GM13976 (cell line): Measurements from ENCODE around the gene ITGA3.

Experiments
- DNase-seq: peaks from one replicate; pipeline ENCODE4 v3.0.0; 2012; ENCODE audit warnings: low spot score
- CTCF ChIP-seq: IDR thresholded peaks from 2 replicates; pipeline ENCODE4 v1.5.1; 2012; ENCODE audit warnings: borderline replicate concordance, mild to moderate bottlenecking; ENCODE audit not compliant: insufficient read depth; ENCODE audit errors: extremely low read depth, missing control alignments, control extremely low read depth
- in situ Hi-C: fragments of 300-500 bp; cut with MboI; formaldehyde crosslinking; loops from one replicate; pipeline ENCODE4 v1.12.0; 2022; ENCODE audit warnings: low sequenced_read_pairs, mixed read lengths, inconsistent platforms; ENCODE audit not compliant: unreplicated experiment

Gene ITGA3

GRCh38 chr17:50026837-50027171 is 29.1 kb upstream of the ITGA3 start:
- TF ChIP-seq CTCF, result peak; percentile 92
- in situ Hi-C loops, result loop anchor here (5.0 kb wide), 1 partner anchor 65 kb away; no protein-coding TSS in a partner anchor

DNA sequence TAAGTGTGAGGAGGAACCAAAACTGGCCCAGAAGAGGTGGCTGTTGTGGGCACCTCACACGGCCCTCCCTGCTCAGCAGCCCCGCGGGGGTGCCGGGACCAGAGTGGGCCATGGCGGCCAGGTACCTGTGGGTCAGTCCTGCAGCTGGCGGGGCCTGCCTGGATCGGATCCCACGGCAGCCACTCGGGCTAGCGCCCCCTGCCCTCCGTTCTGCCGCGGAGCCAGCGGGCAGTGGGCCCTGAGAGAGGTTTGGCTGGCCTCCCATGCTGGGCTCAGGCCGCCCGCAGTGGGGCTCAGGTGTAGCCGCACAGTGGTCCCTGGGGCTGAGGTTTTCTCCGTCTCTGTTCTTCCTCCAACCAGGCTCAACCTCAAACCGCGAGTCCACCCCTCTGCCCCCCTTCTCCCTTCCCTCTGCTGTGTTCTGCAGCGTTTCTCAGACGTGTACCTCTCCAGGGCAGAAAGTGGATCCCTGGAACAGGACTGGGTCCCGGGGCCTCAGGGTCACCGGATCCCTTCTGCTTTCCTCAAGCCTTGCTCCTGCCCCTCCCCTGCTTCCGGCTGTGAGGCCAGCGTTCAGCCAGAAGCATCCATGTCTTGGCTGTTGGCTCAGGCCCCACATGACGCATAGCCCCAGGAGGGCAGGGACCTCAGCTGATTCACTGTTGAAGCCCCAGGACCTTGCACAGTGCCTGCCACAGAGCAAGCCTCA is 28.6 kb upstream of the ITGA3 start:
- peak; percentile 4 for TF ChIP-seq CTCF
- DNase-seq, result peak; percentile 39
- in situ Hi-C loops, result loop anchor here (5.0 kb wide), 1 partner anchor 65 kb away; no protein-coding TSS in a partner anchor

More at GRCh38 chr17:50026837-50027171, 29.1 kb upstream of the ITGA3 start:
- DNase-seq, result peak; percentile 90

DNA sequence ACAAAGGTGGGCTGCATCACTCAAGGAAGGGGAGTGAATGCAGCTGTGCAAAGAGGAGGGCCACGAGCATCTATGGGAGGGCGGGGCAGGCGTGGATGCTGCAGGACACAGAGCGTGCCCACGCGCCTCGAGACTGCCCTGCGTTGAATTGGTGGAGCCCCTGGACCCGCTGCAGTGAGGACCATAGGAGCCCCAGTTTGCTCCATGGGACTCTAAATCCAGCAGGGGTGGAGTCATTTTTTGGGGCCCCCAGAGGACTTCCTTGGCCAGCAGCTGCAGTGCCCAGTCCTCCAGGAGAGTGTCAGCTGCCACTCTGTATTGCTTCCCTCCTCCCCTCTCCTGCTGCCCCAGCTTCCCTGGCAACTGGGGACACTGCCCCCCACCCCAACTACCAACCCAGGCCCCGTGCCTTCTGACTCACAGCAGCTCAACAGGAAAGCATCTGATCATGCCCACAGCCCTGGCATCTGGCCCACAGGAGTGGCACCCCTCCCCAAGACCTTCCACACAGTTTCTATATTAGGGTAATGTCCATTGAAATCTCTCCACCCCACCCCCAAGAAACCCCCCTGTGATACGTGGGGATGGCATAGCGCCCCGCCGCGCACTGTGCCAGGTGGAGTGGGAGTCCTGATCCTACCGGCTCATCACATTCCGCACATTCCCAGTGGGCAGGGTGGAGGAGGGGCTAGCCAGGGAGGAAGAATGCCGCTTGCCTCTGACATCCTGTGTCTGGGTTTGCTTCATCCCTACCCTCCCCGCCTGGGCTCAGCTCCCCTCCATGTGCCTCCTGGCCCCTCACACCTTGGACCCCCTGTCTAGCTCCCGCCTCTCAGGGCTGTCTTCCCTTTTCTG is 27.8 kb upstream of the ITGA3 start:
- in situ Hi-C loops, result loop anchor here (5.0 kb wide), 1 partner anchor 64 kb away; no protein-coding TSS in a partner anchor
- DNase-seq, result no peak
- no peak for TF ChIP-seq CTCF

DNA sequence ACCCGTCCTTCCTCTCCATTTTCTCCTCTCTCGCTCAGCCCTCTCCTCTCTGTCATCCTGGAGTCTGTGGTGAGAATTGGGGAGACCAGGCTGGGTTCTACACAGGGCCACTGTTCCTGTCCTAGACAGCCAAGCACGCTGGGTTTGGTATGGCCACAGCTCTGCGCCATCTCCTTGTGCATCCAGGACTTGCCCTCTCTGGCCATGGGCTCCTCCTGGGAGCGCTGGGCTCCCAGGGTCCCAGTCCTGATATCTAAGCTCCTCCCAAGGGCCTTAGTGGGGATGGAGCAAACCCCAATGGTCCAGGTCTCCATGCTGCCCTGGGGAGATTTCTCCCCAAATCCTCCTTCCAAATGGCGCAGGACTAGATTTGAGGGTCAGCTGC is 27.2 kb upstream of the ITGA3 start:
- in situ Hi-C loops, result loop anchor here (5.0 kb wide), 1 partner anchor 64 kb away; no protein-coding TSS in a partner anchor
- no peak for TF ChIP-seq CTCF
- DNase-seq, result no peak

DNA sequence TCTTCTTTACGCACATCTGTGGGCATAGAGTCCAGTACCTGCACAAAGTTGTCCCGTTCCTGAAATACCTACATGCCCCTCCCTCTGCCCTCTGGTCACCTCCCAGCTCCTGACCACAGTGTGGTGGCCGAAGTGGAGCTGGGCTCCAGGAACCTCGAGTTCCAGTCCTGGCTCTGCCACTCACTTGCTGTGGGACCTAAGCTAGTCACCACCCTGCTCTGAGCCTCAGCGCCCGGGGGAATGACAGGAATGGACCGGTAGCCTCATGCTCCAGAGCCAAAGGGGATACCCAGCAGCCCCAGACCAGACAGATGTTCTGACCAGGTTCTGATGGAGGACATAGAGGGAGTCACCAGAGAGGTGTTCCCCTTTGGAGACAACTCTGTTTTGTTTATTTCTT is 26.7 kb upstream of the ITGA3 start:
- DNase-seq, result no peak
- in situ Hi-C loops, result loop anchor here (5.0 kb wide), 1 partner anchor 63 kb away; no protein-coding TSS in a partner anchor
- no peak for TF ChIP-seq CTCF

- TF ChIP-seq CTCF, result no peak
- in situ Hi-C loops, result no loop called here
- DNase-seq, result no peak
These were observed 22.6 kb upstream of the ITGA3 start for GRCh38 chr17:50033316-50033715.
